Measurements from ENCODE around the gene FBXL7. TPM values are rescaled to one million over a fixed set of nuclear protein-coding genes. Genes with fewer than 3 reads are reported as not detected.

FBXL7 gene
- polyA plus RNA-seq, 3 donors, result not detected

GRCh38 chr5:15573590-15573989, 73.6 kb downstream of the FBXL7 start:
- no peak overlapping the region for H2AFZ ChIP-seq (ENCODE audit: insufficient read depth, low read depth, low read length, poor library complexity, severe bottlenecking)
- H3K36me3 ChIP-seq (replicated peaks in 1 of 2; ENCODE audit: control insufficient read depth in 1 of 2, insufficient read depth in 2 of 2, low read length in 2 of 2), result no peaks in the 10 kb centered on the region
- no peak overlapping the region for H3K27ac Mint-ChIP-seq
- H4K20me1 ChIP-seq (ENCODE audit: insufficient read depth, low read length), result no peaks in the 10 kb centered on the region
- no peak for TF ChIP-seq CTCF (IDR thresholded peaks at IDR 0.05)
- H3K4me3 ChIP-seq (replicated peaks in 1 of 3; ENCODE audit: low read depth in 2 of 3, low read length in 3 of 3), result no peak overlapping the region
- no peak for DNase-seq
- H3K4me1 Mint-ChIP-seq, result no peaks in the 10 kb centered on the region
- H3K4me2 ChIP-seq (replicated peaks; ENCODE audit: extremely low read depth, low read length, poor library complexity, severe bottlenecking), result no peak overlapping the region
- no peaks in the 10 kb centered on the region for H3K4me1 ChIP-seq (ENCODE audit: control insufficient read depth in 1 of 2, insufficient read depth in 2 of 2, low read length in 2 of 2)
- no peak overlapping the region for H3K4me3 Mint-ChIP-seq
- no CpG with 5 or more reads among the region's 4 CpGs for WGBS (ENCODE audit: insufficient coverage)
- no peak overlapping the region for H3K27ac ChIP-seq (ENCODE audit: low read depth in 1 of 2, low read length in 2 of 2)
- H3K27me3 ChIP-seq (ENCODE audit: control insufficient read depth in 2 of 2, insufficient read depth in 2 of 2, low read length in 2 of 2), result no peaks in the 10 kb centered on the region
- H3K9ac ChIP-seq (ENCODE audit: insufficient read depth, low read length, poor library complexity, severe bottlenecking), result no peak overlapping the region
- H3K36me3 Mint-ChIP-seq, result no peaks in the 10 kb centered on the region
- intact Hi-C loops (cut with micrococcal nuclease), result no loop called here
- H3K27me3 Mint-ChIP-seq (ENCODE audit: low read depth in 3 of 3), result no peaks in the 10 kb centered on the region
- peaks cover 3 to 4% of the 10 kb centered on the region in 2 donors for H3K9me3 ChIP-seq (replicated peaks in 1 of 2; ENCODE audit: control insufficient read depth in 1 of 2, insufficient read depth in 1 of 2, low read length in 2 of 2)
- H3K79me2 ChIP-seq (ENCODE audit: insufficient read depth, low read length), result no peaks in the 10 kb centered on the region
- peaks cover 0 to 17% (median 6%) of the 10 kb centered on the region in 7 donors for H3K9me3 Mint-ChIP-seq

GRCh38 chr5:15574128-15574527, 74.1 kb downstream of the FBXL7 start:
- Histone ChIP-seq H3K9me3 (replicated peaks in 1 of 2; ENCODE audit: control insufficient read depth in 1 of 2, insufficient read depth in 1 of 2, low read length in 2 of 2) (peaks cover 4 to 7% of the 10 kb centered on the region in 2 donors), H2AFZ (ENCODE audit: insufficient read depth, low read depth, low read length, poor library complexity, severe bottlenecking) (no peak overlapping the region), H3K9ac (ENCODE audit: insufficient read depth, low read length, poor library complexity, severe bottlenecking) (no peak overlapping the region), H3K4me2 (replicated peaks; ENCODE audit: extremely low read depth, low read length, poor library complexity, severe bottlenecking) (no peak overlapping the region), H3K27me3 (ENCODE audit: control insufficient read depth in 2 of 2, insufficient read depth in 2 of 2, low read length in 2 of 2) (no peaks in the 10 kb centered on the region), H3K27ac (ENCODE audit: low read depth in 1 of 2, low read length in 2 of 2) (no peak overlapping the region), H3K36me3 (replicated peaks in 1 of 2; ENCODE audit: control insufficient read depth in 1 of 2, insufficient read depth in 2 of 2, low read length in 2 of 2) (no peaks in the 10 kb centered on the region), H3K4me1 (ENCODE audit: control insufficient read depth in 1 of 2, insufficient read depth in 2 of 2, low read length in 2 of 2) (no peaks in the 10 kb centered on the region), H3K4me3 (replicated peaks in 1 of 3; ENCODE audit: low read depth in 2 of 3, low read length in 3 of 3) (no peak overlapping the region), H4K20me1 (ENCODE audit: insufficient read depth, low read length) (no peaks in the 10 kb centered on the region), H3K79me2 (ENCODE audit: insufficient read depth, low read length) (no peaks in the 10 kb centered on the region)
- H3K36me3 Mint-ChIP-seq, result no peaks in the 10 kb centered on the region
- peaks cover 0 to 17% (median 6%) of the 10 kb centered on the region in 7 donors for H3K9me3 Mint-ChIP-seq
- DNase-seq, result no peak
- intact Hi-C loops (cut with micrococcal nuclease), result no loop called here
- H3K4me3 Mint-ChIP-seq, result no peak overlapping the region
- no peaks in the 10 kb centered on the region for H3K27me3 Mint-ChIP-seq (ENCODE audit: low read depth in 3 of 3)
- no peaks in the 10 kb centered on the region for H3K4me1 Mint-ChIP-seq
- TF ChIP-seq CTCF (IDR thresholded peaks at IDR 0.05), result no peak
- no peak overlapping the region for H3K27ac Mint-ChIP-seq
- WGBS (ENCODE audit: insufficient coverage), result no CpG with 5 or more reads among the region's 1 CpG

Measured in CD14-positive monocyte (primary cell).